Peyer's patch (tissue), 4 donors: ENCODE measurements around the gene PLPP1. TPM values are rescaled to one million over a fixed set of nuclear protein-coding genes. Genes with fewer than 3 reads are reported as not detected.

Experiments used
- DNase-seq, 3 donors: peaks; one replicate each; pipeline ENCODE4 v3.0.0-alpha.2; 2017 to 2019
- H3K27ac ChIP-seq, 4 donors: fragments of 200-600 bp; sonication (generic); one replicate each; pipeline ENCODE4 v1.5.1; 2016 to 2019
- H3K27me3 ChIP-seq, 2 donors: fragments of 200-600 bp; sonication (generic); one replicate each; pipeline ENCODE4 v1.5.1; 2019
- H3K36me3 ChIP-seq, 3 donors: fragments of 200-600 bp; sonication (generic); one replicate each; pipeline ENCODE4 v1.5.1; 2016 to 2019
- H3K4me1 ChIP-seq, 4 donors: fragments of 200-600 bp; sonication (generic); one replicate each; pipeline ENCODE4 v1.5.1; 2016 to 2019
- H3K4me3 ChIP-seq, 4 donors: fragments of 200-600 bp; sonication (generic); 1 replicate in 3 of 4; 2 replicates in 1 of 4; pipeline ENCODE4 v1.5.1; 2016 to 2019; ENCODE audit warnings: mild to moderate bottlenecking in 1 of 4
- H3K9me3 ChIP-seq, 4 donors: fragments of 200-600 bp; sonication (generic); one replicate each; pipeline ENCODE4 v1.5.1; 2016 to 2019; ENCODE audit warnings: mild to moderate bottlenecking in 1 of 4
- CTCF ChIP-seq, 6 experiments: fragments of 450-650 bp in 4 of 6; fragments of 200-600 bp in 2 of 6; sonication (generic) in 1 of 6; IDR thresholded peaks; one replicate each; pipeline ENCODE4 v1.5.1; 2017 to 2019; ENCODE audit warnings: antibody characterized with exemption in 6 of 6, mild to moderate bottlenecking in 3 of 6, moderate library complexity in 1 of 6
- POLR2A ChIP-seq, 2 donors: fragments of 450-650 bp; IDR thresholded peaks; one replicate each; pipeline ENCODE4 v1.5.1; 2017; ENCODE audit warnings: antibody characterized with exemption in 2 of 2, mild to moderate bottlenecking in 2 of 2, moderate library complexity in 2 of 2
- small RNA-seq, 2 donors: library from RNA; depleted of rRNA; stranded (forward); fragments of <200 nt; gene quantifications; one replicate each; pipeline ENCODE3, GENCODE V24; 2016
- total RNA-seq, 4 donors: library from RNA; depleted of rRNA; stranded (reverse); fragments of >200 nt; gene quantifications; one replicate each; pipeline ENCODE4 v1.1.0, GENCODE V29; 2016

PLPP1 gene
- total RNA-seq, 4 donors from 2014 or later, result 60.2 to 190 (median 115) TPM

- H3K4me1 ChIP-seq, result no peaks in the 10 kb centered on the region
- H3K36me3 ChIP-seq, result peaks cover 0 to 30% (median 0%) of the 10 kb centered on the region in 3 donors
- no peak overlapping the region for H3K4me3 ChIP-seq
- no peak overlapping the region for H3K27ac ChIP-seq
- H3K9me3 ChIP-seq, result peaks cover 0 to 6% (median 0%) of the 10 kb centered on the region in 4 donors
- DNase-seq, result no peak
- no peaks in the 10 kb centered on the region for H3K27me3 ChIP-seq
- TF ChIP-seq CTCF (IDR thresholded peaks at IDR 0.05) (no peak), POLR2A (IDR thresholded peaks at IDR 0.05) (no peak)
Observed at GRCh38 chr5:55383254-55383653, 151.5 kb downstream of the PLPP1 start.

- Histone ChIP-seq H3K9me3 (no peaks in the 10 kb centered on the region), H3K27me3 (no peaks in the 10 kb centered on the region), H3K27ac (no peak overlapping the region), H3K4me3 (no peak overlapping the region), H3K4me1 (no peaks in the 10 kb centered on the region), H3K36me3 (peaks cover 0 to 49% (median 0%) of the 10 kb centered on the region in 3 donors)
- no peak for DNase-seq
- TF ChIP-seq POLR2A (IDR thresholded peaks at IDR 0.05) (no peak), CTCF (IDR thresholded peaks at IDR 0.05) (no peak)
Observed at GRCh38 chr5:55377810-55378209, 157.0 kb downstream of the PLPP1 start.

Small RNA genes lying within 50 kb of the gene (small RNA-seq; reads per million reads assigned to genes)
- 0 reads per million in 2 donors for gene MIR5687

Other genes starting within 250 kb of the PLPP1 start
- 10 to 100 TPM; 16.0 to 26.4 (median 20.9) TPM for gene DHX29, start 227.3 kb downstream of the PLPP1 start, total RNA-seq
- gene MTREX, start 227.0 kb downstream of the PLPP1 start, total RNA-seq, result 100 to 1,000 TPM in 1 of 4 donors, 10 to 100 TPM in 3; 57.2 to 124 (median 61.5) TPM
- 10 to 100 TPM; 26.3 to 53.6 (median 32.0) TPM for gene SLC38A9, start 177.4 kb upstream of the PLPP1 start, total RNA-seq
- gene DDX4, start 203.1 kb upstream of the PLPP1 start, total RNA-seq, result not detected